Measurements from ENCODE around the gene VSX2.

VSX2 gene

DNA sequence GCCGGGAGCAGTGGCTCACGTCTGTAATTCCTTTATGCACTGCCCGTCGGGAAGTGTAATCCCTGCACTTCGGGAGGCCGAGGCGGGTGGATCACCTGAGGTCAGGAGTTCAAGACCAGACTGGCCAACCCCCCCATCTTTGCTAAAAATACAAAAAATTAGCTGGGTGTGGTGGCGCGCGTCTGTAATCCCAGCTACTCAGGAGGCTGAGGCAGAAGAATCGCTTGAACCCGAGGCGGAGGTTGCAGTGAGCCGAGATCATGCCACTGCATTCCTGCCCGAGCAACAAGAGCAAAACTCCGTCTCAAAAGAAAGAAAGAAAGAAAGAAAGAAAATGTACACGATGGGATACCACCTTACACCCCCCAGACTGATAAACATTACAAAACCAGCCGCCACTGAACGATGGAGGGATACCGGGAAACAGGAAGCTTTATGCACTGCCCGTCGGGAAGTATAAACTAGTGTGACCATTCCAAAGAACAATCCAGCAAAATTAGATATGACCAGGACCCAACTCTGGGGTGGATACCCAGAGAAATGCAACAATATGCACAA is 62.4 kb downstream of the VSX2 start:
- Histone ChIP-seq H3K36me3 (ENCODE audit: control insufficient read depth, insufficient read depth, low read length) (peaks cover 5% of the 10 kb centered on the region), H3K4me3 (replicated peaks; ENCODE audit: low read depth, low read length) (peak overlapping the region; percentile 86), H3K27me3 (replicated peaks; ENCODE audit: control insufficient read depth, insufficient read depth, low read length) (no peaks in the 10 kb centered on the region)
- TF ChIP-seq, protein P1, sequence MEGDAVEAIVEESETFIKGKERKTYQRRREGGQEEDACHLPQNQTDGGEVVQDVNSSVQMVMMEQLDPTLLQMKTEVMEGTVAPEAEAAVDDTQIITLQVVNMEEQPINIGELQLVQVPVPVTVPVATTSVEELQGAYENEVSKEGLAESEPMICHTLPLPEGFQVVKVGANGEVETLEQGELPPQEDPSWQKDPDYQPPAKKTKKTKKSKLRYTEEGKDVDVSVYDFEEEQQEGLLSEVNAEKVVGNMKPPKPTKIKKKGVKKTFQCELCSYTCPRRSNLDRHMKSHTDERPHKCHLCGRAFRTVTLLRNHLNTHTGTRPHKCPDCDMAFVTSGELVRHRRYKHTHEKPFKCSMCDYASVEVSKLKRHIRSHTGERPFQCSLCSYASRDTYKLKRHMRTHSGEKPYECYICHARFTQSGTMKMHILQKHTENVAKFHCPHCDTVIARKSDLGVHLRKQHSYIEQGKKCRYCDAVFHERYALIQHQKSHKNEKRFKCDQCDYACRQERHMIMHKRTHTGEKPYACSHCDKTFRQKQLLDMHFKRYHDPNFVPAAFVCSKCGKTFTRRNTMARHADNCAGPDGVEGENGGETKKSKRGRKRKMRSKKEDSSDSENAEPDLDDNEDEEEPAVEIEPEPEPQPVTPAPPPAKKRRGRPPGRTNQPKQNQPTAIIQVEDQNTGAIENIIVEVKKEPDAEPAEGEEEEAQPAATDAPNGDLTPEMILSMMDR (IDR thresholded peaks at IDR 0.05; ENCODE audit: insufficient read depth, low read length, poor library complexity, severe bottlenecking) = no peak
- no peak for DNase-seq (ENCODE audit: extremely low read depth, insufficient read length)

DNA sequence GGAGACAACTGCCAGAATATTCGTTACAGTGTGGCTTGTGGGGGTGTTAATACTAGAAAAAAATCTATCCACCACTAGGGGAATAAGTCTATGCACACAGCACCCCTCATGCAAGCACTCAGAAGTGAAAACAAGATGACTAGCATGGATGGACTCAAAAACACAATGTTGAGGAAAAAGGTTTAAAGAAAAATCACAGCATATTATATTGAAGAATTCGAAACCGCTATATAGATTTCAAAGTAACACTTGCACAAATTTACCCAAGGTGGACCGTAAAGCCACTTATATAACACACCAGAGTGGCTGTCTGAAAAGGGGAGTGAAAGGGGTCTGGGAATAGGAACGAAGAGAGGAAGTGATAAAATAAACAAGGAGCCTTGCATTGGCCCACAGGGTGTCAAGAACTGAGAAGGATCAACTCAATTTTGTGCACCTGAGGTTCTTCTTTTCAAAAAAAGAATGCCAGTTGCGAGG is 62.9 kb downstream of the VSX2 start:
- Histone ChIP-seq H3K27me3 (replicated peaks; ENCODE audit: control insufficient read depth, insufficient read depth, low read length) (no peaks in the 10 kb centered on the region), H3K4me3 (replicated peaks; ENCODE audit: low read depth, low read length) (peak overlapping the region; percentile 86), H3K36me3 (ENCODE audit: control insufficient read depth, insufficient read depth, low read length) (peaks cover 5% of the 10 kb centered on the region)
- TF ChIP-seq, protein P1 (IDR thresholded peaks at IDR 0.05; ENCODE audit: insufficient read depth, low read length, poor library complexity, severe bottlenecking) = peak; percentile 48
- DNase-seq (ENCODE audit: extremely low read depth, insufficient read length) = no peak

DNA sequence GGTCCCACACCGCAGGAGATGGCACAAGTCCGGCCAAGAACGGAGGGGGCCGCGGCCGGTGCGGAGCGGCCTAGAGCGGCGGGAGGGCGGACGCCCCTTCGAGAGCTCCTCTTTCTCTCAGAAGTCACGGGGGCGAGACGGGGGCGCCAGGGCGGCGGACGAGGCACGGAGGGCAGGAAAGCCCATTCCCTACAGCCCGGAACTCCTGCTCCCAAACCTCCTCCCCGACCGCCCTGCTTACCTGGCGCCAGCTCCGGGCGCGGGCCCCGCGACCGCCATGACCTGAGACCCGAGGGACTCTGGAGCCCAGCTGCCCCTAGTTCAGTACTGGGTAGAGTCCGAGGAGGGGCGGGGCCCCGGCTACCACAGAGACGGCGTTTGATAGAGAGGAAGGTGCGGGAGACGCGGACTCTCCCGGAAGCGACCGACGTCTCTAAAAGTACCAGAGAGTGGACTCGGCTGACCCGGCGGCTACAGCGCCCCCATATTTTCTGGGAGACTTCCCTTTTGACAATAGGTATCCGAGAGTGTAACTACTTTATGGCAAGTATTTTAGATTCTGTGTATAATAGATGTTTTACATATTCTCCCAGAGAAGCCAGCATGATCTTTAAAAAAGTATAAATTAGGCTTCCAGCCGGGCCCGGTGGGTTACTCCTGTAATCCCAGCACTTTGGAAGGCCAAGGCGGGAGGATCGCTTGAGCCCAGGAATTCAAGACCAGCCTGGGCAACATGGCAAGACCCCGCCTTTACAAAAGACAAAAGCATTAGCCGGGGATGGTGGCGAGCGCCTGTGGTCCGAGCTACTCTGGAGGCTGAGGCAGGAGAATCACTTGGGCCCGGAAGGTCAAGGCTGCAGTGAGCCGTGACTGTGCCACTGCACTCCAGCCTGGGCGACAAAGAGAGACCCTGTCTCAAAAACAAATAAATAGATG is 63.7 kb downstream of the VSX2 start, which contains the start of gene ABCD4:
TSS of gene ABCD4 (minus strand) at position 301 of the 936 bp plus-strand sequence. CDS start at position 279, 22 bp downstream.
- TF ChIP-seq, protein P1 (IDR thresholded peaks at IDR 0.05; ENCODE audit: insufficient read depth, low read length, poor library complexity, severe bottlenecking) = peak; percentile 73
- Histone ChIP-seq H3K36me3 (ENCODE audit: control insufficient read depth, insufficient read depth, low read length) (peaks cover 5% of the 10 kb centered on the region), H3K27me3 (replicated peaks; ENCODE audit: control insufficient read depth, insufficient read depth, low read length) (no peaks in the 10 kb centered on the region), H3K4me3 (replicated peaks; ENCODE audit: low read depth, low read length) (peak within 1 kb of the TSS; percentile 86)
- peak; percentile 90 for DNase-seq (ENCODE audit: extremely low read depth, insufficient read length)

DNA sequence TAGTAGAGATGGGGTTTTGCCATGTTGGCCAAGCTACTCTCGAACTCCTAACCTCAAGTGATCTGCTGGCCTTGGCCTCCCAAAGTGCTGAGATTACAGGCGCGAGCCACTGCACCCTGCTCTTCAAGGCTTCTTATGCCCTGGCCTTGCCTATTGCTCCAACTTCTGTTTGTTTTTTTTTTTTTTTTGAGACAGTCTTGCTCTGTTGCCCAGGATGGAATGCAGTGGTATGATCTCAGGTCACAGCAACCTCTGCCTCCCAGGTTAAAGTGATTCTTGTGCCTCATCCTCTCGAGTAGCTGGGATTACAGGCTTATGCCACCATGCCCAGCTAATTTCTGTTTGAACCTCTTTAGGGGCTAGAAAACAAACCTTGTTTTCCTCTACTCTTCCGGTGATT is 69.4 kb downstream of the VSX2 start:
- no peaks in the 10 kb centered on the region for H3K36me3 ChIP-seq (ENCODE audit: control insufficient read depth, insufficient read depth, low read length)
- TF ChIP-seq, protein P1 (IDR thresholded peaks at IDR 0.05; ENCODE audit: insufficient read depth, low read length, poor library complexity, severe bottlenecking) = no peak
- no peak overlapping the region for H3K4me3 ChIP-seq (replicated peaks; ENCODE audit: low read depth, low read length)
- DNase-seq (ENCODE audit: extremely low read depth, insufficient read length) = no peak
- H3K27me3 ChIP-seq (replicated peaks; ENCODE audit: control insufficient read depth, insufficient read depth, low read length) = no peaks in the 10 kb centered on the region

DNA sequence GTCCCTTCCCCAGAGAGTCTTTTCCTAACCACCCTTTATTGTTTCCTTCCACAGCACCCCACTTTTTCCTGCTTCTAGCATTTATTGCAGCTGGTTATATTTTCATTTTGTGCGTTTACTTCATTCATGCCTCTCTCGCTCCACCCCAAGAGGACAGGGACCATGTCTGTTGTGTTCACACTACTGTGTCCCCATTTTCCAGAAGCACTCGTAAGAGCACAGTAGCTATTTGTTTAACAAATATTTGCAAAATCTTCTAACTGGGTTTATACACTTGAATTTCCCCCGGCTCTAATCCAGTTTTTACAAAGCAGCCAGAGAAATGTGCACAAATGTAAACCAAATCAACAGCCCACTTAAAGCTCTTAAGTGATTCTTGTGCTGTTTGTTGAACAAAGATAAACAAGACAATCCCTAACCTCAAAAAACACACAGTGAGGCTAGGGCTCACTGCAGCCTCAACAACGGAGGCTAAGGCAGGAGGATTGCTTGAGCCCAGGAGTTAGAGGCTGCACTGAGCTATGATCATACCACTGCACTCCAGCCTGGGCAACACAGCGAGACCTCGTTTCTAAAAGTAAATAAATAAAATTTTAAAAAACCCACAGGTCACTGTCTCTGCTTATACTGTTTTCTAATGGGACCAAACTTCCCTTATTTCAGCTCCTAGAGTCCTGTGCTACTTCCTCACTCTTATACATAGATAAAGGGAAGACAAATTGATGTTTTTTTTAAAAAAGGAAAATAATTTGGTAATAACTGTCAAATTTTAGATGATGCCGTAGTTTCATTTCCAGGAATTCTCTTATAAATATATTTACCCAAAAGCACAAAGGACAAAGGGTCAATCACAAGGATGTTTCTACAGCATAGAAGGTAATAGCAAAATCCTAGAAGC is 70.1 kb downstream of the VSX2 start:
- TF ChIP-seq, protein P1 (IDR thresholded peaks at IDR 0.05; ENCODE audit: insufficient read depth, low read length, poor library complexity, severe bottlenecking) = no peak
- H3K36me3 ChIP-seq (ENCODE audit: control insufficient read depth, insufficient read depth, low read length) = no peaks in the 10 kb centered on the region
- no peak for DNase-seq (ENCODE audit: extremely low read depth, insufficient read length)
- no peaks in the 10 kb centered on the region for H3K27me3 ChIP-seq (replicated peaks; ENCODE audit: control insufficient read depth, insufficient read depth, low read length)
- no peak overlapping the region for H3K4me3 ChIP-seq (replicated peaks; ENCODE audit: low read depth, low read length)
